Measurements from ENCODE around the gene BTBD7. TPM values are rescaled to one million over a fixed set of nuclear protein-coding genes. Genes with fewer than 3 reads are reported as not detected.

The BTBD7 gene
- total RNA-seq, 1 donor from 2014 or later = 41.1 TPM

GRCh38 chr14:93318927-93319326 is 13.9 kb downstream of the BTBD7 start:
- no peak overlapping the region for H3K27ac Mint-ChIP-seq (ENCODE audit: unreplicated experiment)
- H3K27me3 Mint-ChIP-seq (ENCODE audit: unreplicated experiment) = no peaks in the 10 kb centered on the region
- peaks cover 9% of the 10 kb centered on the region for H3K4me1 Mint-ChIP-seq (ENCODE audit: low read depth, unreplicated experiment)
- no peak for TF ChIP-seq CTCF (IDR thresholded peaks at IDR 0.05; ENCODE audit: partially characterized antibody, unreplicated experiment)
- no peaks in the 10 kb centered on the region for H3K9me3 Mint-ChIP-seq (ENCODE audit: unreplicated experiment)
- DNase-seq = no peak
- no peak overlapping the region for H3K4me3 Mint-ChIP-seq (ENCODE audit: unreplicated experiment)
- H3K36me3 Mint-ChIP-seq (ENCODE audit: unreplicated experiment) = no peaks in the 10 kb centered on the region

- Mint-ChIP-seq H3K36me3 (ENCODE audit: unreplicated experiment) (no peaks in the 10 kb centered on the region), H3K4me1 (ENCODE audit: low read depth, unreplicated experiment) (peaks cover 9% of the 10 kb centered on the region), H3K27ac (ENCODE audit: unreplicated experiment) (no peak overlapping the region), H3K27me3 (ENCODE audit: unreplicated experiment) (no peaks in the 10 kb centered on the region), H3K9me3 (ENCODE audit: unreplicated experiment) (no peaks in the 10 kb centered on the region), H3K4me3 (ENCODE audit: unreplicated experiment) (no peak overlapping the region)
- DNase-seq = no peak
- no peak for TF ChIP-seq CTCF (IDR thresholded peaks at IDR 0.05; ENCODE audit: partially characterized antibody, unreplicated experiment)
These were observed 14.7 kb downstream of the BTBD7 start for GRCh38 chr14:93317875-93318807.

- Mint-ChIP-seq H3K27ac (ENCODE audit: unreplicated experiment) (no peak overlapping the region), H3K4me1 (ENCODE audit: low read depth, unreplicated experiment) (peaks cover 9% of the 10 kb centered on the region), H3K4me3 (ENCODE audit: unreplicated experiment) (no peak overlapping the region), H3K27me3 (ENCODE audit: unreplicated experiment) (no peaks in the 10 kb centered on the region), H3K36me3 (ENCODE audit: unreplicated experiment) (no peaks in the 10 kb centered on the region), H3K9me3 (ENCODE audit: unreplicated experiment) (no peaks in the 10 kb centered on the region)
- no peak for DNase-seq
- TF ChIP-seq CTCF (IDR thresholded peaks at IDR 0.05; ENCODE audit: partially characterized antibody, unreplicated experiment) = no peak
These were observed 15.5 kb downstream of the BTBD7 start for GRCh38 chr14:93317210-93317874.

- Mint-ChIP-seq H3K27ac (ENCODE audit: unreplicated experiment) (no peak overlapping the region), H3K9me3 (ENCODE audit: unreplicated experiment) (no peaks in the 10 kb centered on the region), H3K4me3 (ENCODE audit: unreplicated experiment) (no peak overlapping the region), H3K27me3 (ENCODE audit: unreplicated experiment) (no peaks in the 10 kb centered on the region), H3K4me1 (ENCODE audit: low read depth, unreplicated experiment) (peaks cover 9% of the 10 kb centered on the region), H3K36me3 (ENCODE audit: unreplicated experiment) (no peaks in the 10 kb centered on the region)
- no peak for TF ChIP-seq CTCF (IDR thresholded peaks at IDR 0.05; ENCODE audit: partially characterized antibody, unreplicated experiment)
- DNase-seq = no peak
These were observed 16.1 kb downstream of the BTBD7 start for GRCh38 chr14:93316716-93317115.

- no peak for TF ChIP-seq CTCF (IDR thresholded peaks at IDR 0.05; ENCODE audit: partially characterized antibody, unreplicated experiment)
- H3K9me3 Mint-ChIP-seq (ENCODE audit: unreplicated experiment) = no peaks in the 10 kb centered on the region
These were observed 17.3 kb downstream of the BTBD7 start for GRCh38 chr14:93315575-93315974.

More at GRCh38 chr14:93315575-93315974, 17.3 kb downstream of the BTBD7 start:
- Mint-ChIP-seq H3K27ac (ENCODE audit: unreplicated experiment) (no peak overlapping the region), H3K36me3 (ENCODE audit: unreplicated experiment) (no peaks in the 10 kb centered on the region), H3K4me1 (ENCODE audit: low read depth, unreplicated experiment) (peaks cover 9% of the 10 kb centered on the region), H3K27me3 (ENCODE audit: unreplicated experiment) (no peaks in the 10 kb centered on the region), H3K4me3 (ENCODE audit: unreplicated experiment) (no peak overlapping the region)
- DNase-seq = no peak

Data from glutamatergic neuron (in vitro differentiated cells).